GM19328 (cell line): ENCODE data around the gene DQX1.

Experiments used
- ATAC-seq: cut with Tn5 transposase; IDR thresholded peaks from one replicate; pipeline ENCODE4 v1.9.1; 2021; ENCODE audit warnings: mild to moderate bottlenecking, moderate library complexity; ENCODE audit not compliant: unreplicated experiment

The DQX1 gene

DNA sequence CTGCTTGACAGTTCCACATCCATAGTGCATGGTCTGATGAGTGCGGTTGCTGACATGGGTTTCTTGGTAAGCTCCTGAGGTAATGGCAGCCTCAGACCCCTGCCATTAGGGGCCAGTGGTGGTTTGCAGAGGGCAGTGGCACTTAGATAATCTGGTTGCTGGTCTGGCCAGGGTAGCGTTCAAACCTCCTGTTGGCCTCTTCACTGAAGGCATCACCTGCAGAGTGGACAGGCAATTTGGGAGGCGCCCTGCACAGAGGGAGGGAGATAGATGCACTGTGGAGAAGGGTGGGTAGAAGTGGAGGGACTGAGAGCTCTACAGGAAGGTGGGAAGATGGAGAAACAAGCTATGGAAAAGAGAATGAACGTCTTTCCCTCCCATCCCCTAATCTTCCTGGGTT is 7.4 kb upstream of the DQX1 start:
- no peak for ATAC-seq

DNA sequence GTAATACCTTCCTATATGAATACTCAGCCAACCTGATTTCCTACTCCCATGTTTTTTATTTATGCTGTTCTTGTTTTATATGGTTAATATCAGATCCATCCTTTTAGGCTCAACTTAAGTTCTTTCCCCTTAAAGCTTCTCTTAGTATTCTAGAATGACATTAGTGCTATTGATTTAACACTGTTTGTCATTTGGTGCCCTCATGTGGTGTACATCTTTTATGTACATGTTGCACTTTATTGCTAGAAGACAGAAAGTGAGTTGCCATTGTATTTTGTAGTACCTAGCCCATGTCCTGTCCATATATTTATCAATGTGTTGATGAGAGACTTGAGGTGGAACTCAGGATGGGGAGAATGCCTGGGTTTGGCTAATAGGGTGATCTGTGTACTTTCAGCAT is 6.2 kb upstream of the DQX1 start:
- no peak for ATAC-seq

DNA sequence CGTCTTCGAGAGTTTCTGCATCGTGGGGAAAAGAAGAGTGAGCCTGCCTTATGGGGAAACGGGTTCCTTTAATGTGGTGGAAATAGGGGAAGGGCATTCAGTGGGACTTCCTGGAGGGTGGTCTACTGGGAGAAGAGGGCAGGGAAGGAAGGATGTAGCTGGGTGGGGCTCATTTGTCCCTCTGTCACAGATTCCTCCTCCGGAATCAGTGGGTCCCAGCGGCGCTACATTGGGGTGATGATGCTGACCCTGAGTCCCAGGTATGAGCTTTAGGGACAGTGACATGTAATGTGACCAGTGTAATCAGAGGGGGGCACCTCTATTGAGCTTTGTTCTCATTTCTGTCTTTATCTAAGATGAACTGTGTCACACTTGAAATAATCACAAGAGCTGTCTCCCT is 5.6 kb upstream of the DQX1 start:
- ATAC-seq, result no peak

DNA sequence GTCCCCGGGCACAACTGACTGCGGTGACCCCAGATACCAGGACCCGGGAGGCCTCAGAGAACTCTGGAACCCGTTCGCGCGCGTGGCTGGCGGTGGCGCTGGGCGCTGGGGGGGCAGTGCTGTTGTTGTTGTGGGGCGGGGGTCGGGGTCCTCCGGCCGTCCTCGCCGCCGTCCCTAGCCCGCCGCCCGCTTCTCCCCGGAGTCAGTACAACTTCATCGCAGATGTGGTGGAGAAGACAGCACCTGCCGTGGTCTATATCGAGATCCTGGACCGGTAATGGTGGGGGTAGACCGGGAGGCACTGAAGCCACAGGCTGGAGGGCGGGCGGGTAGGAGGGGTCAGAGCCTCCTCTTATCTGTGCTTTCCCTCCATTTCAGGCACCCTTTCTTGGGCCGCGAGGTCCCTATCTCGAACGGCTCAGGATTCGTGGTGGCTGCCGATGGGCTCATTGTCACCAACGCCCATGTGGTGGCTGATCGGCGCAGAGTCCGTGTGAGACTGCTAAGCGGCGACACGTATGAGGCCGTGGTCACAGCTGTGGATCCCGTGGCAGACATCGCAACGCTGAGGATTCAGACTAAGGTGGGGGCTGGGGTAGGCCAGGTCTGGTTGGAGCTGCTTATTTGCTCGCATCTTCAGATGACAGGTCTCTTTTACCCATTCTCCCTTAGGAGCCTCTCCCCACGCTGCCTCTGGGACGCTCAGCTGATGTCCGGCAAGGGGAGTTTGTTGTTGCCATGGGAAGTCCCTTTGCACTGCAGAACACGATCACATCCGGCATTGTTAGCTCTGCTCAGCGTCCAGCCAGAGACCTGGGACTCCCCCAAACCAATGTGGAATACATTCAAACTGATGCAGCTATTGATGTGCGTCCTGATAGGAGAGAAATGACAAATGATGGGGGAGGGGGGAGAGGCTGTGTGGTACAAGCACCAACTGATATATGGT is 4.5 kb upstream of the DQX1 start:
- ATAC-seq, result no peak

DNA sequence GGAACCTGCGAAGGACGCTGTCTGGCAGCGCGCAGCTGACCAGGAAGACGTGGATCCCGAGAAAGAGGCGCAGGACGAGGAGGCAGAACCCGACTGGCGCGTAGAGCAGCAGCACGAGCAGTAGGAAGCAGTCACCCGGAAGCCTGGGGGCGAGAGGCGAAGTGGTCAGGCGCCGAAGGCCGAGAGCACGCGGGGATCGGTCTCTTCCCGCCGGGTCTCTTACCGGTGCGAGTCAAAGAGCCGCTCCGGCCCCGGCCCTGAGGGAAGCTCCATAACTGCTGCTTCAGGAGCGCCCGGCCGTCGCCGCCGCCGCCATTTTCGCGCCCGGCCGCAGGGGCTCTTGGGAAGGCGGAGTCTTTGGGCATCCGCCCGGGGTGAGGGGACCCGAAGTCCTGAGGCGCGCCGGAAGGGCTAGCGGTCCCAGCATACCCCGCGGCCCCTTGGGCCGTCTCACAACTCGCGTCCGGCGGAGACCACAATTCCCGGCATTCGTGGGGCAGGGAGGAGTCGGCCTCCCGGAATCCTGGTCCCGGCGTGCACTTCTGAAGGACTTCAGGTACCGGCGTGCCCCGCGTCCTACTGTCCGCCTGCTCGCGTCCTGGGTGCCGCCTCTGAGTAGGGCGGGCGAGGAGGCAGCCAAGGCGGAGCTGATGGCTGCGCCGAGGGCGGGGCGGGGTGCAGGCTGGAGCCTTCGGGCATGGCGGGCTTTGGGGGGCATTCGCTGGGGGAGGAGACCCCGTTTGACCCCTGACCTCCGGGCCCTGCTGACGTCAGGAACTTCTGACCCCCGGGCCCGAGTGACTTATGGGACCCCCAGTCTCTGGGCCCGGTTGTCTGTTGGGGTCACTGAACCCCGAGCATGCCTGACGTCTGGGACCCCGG is 3.6 kb upstream of the DQX1 start, which contains the start of the genes AUP1 and HTRA2:
TSS of gene AUP1 (minus strand) at position 350 of the 882 bp plus-strand sequence. CDS start at position 273, 77 bp downstream.
TSS of gene HTRA2 (plus strand) at position 577 of the 882 bp plus-strand sequence. CDS start at position 651, 74 bp downstream.
- peak; percentile 83 for ATAC-seq

DNA sequence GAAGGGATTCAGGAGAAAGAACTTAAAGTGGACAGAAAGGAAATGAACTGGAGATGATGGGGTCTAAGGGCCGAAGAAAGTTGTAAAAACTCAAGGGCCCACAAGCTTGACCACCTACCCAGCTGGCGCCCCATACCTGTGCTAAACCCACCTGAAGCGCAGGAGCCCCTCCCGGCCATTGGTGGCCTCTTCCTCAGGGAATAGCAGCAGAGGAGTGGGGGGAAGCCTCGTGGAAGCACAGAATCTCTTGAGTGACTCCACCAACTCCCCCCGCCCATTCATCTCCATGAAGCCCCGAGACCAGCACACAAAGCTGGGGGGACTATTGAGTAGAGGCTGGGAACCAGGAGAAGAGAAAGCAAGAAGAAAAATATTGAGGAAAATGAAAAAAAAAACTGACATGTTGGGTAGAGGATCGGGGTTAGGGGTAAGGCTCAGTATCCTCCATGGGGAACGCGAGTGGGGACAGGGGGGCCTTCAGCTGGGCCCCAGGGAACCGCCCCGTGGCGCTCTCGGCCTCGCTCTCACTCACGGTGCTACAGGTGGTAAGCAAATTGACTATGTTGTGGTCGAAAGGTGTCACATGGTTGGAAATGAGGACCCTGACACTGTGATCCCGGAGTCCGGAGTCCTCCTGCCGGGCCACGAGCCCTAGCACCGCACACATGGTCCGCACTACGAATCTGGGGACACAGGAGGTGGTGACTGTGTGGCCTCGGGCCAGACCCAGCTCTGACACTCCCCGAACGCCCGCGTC is 2.7 kb upstream of the DQX1 start:
- ATAC-seq, result no peak

DNA sequence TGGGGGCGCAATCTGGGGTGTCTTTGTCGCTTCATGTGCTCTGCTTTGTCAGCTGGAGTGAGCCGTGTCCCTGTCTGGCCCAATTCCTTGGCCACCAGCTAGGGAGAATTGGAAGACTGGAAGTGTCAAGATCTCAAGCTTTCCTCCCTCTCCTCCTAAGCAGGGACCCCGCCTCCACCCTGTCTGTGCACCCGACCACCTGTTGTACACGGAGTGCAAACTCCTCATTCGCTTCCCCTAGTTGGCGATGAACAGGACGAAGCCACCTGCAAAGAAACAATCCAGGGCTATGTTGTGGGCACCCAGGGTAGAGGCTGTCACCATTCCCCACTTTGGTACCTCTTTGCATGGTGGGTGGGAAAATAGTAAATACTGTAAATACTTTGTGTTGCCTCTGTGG is 1.7 kb upstream of the DQX1 start:
- ATAC-seq, result no peak

DNA sequence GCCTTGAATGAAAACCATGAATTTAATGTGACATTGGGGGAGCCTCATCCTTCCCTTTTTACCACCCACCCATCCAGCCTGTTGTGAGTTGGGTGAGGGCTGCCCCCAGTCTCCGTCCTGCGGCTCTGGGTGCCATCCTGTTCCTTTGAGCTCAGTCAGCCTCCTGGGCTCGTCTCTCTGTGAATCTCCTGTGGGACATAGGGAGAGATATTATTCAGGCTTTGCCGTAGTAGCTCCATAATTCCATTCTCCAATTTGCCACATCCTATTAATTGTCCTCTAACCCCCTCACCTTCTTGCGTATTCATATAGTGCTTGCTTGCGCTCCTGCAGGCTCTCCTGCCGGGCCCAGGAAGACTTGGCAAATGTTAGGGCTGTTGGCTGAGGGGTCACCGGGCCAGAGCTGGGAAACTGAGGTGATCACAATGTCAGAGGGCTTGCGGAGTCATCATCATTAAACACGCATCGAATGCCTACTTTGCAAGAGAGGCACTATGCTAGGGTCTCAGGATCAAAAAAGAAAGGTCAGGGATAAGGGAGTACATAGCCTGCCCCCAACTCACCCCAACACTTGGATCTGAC is 709 bp upstream of the DQX1 start:
- no peak for ATAC-seq

DNA sequence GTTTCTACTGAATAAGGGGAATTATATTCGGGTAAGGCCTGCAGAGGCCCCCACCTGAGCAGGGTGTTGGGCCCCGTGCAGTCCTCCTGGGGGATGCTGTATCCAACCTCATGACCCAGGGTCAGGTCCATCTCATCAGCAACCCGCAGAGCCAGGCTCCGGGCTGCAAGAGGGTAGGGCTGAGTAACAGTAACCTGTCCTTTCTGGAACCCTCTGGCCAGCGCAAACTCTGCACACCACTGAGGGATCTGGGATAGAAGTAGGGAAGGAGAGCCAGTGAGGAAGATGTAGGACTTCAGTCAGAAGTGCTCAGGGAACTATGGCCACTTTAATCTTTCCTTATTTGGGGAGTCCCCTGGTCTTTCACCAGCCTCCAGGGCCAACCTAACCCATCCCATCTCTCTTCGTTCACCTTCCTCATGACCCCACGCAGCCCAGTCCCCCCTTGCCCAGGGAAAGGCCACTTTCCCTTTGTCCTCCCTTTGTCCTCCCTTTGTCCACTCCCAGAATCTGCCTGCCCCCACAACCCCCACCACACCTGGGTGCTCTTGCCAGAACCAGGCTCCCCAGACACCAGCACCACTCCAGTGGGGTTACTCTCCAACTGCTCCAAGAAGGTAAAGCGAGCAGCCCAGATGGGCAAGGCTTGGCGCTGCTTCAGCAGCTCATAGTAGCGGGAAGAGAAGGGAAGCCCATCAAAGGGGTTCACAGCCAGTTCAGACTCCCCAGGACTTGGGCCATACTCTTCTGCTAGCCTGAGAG is 895 bp downstream of the DQX1 start:
- ATAC-seq, result no peak

DNA sequence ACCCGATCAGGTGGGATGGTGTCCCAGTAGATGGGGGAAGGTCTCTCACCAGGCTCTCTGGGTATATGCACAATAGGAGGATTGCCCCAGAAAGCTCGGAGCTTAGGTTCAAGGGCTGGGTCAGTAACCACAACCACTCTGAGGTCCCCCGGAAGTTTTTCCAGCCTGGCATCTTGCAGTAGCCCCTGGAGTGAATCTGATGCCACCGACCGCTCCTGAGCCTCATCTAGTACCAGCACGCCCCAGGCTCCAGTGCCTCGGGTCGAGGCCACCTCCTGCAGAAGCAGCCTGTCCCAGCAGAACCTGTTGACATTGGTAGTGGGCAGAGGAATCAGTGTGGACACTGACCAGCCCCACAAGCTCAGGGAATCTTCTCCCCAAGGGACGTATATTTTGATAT is 2.0 kb downstream of the DQX1 start:
- no peak for ATAC-seq

DNA sequence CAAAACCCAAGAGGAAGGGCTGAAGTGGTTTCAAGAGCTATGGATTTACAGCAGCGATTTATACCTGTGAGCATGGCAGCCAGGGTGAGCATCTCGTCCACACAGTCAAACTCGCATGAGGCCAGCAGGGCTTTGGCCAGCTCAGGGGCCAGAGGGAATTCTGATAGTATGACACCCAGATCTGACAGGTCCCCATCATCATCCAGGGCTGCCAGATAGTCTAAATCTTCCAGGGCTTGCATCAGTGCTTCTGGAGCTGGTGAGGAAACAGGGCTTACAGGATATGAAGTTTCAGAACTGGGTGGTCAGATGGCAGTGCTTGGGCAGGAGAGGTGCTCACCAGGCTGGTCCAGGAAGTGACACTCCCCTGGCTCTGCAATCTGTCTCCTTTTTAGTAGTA is 3.5 kb downstream of the DQX1 start:
- no peak for ATAC-seq

DNA sequence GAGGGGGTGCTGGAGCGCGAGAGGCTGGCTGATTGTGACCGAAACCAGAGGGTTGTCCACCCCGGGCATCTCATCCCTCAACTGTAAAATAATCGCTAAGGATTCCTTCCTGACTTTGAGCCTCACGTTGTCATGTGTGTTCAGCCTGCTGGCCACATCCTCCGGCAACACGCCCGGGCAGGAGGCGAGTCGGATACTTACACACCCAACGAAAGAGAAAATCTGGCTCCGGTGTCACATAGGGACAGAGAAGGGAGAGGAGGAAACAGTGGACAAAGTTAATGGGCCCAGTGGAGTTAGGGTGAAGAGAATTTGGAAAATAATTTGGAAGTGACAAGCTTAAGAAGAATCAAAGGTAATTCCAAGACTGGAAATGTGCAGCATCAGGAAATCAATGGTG is 9.4 kb downstream of the DQX1 start:
- ATAC-seq, result no peak

DNA sequence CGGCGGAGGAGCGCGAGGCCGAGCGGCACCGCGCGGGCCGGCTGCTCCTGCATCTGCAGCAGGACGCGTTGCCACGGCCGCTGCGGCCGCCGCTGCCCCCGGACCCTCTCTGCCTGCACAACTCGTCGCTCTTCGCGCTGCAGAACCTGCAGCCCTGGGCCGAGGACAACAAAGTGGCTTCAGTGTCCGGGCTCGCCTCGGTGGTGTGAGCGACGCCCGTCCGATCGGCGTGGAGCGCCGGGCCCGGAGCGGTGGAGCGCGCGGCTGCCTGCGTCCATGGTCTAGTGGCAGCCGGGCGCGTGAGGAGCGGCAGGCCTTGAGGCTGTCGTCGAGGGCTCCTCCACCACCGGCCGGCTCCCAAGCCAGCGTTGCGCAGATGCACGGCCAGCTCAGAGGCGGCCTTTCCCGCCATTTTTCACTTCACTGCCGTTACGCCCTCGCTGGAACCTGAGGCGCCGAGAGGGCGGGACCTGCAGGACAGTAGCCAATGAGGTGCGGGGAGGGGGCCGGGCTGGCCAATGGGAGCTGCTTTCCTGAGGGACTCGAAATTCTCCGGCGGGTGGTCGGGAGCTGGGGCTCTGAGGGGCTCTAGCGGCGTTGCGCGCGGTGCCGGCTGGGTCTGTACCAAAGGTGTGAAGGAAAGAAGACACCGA is 9.9 kb downstream of the DQX1 start:
- no peak for ATAC-seq

DNA sequence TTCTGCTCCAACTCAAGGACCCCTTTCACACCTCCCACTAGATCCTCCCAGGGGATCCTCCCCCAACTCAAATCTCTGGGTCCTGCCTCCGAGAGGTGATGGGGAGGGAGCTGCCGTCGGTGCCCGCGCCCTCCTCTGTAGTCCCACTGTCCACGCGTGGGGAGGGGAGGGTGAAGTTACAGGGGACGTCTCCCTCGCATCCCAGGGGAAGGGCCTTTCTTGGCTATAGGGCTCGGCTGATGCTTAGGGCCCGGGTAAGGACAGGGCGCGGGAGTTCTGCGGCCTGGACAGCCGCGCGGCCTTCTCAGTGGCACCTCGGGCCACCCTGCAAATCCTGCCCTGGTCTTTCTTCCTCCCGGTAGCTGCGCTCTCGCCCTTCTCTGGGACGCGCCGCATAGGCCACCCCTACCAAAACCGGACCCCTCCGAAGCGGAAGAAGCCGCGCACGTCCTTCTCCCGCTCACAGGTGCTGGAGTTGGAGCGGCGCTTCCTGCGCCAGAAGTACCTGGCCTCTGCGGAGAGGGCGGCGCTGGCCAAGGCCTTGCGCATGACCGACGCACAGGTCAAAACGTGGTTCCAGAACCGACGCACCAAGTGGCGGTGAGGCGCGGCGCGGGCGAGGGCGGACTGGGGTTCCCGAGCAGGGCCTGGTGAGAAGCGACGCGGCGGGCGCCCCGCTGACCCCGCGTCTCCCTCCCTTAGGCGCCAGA is 10.6 kb downstream of the DQX1 start:
- ATAC-seq, result no peak

DNA sequence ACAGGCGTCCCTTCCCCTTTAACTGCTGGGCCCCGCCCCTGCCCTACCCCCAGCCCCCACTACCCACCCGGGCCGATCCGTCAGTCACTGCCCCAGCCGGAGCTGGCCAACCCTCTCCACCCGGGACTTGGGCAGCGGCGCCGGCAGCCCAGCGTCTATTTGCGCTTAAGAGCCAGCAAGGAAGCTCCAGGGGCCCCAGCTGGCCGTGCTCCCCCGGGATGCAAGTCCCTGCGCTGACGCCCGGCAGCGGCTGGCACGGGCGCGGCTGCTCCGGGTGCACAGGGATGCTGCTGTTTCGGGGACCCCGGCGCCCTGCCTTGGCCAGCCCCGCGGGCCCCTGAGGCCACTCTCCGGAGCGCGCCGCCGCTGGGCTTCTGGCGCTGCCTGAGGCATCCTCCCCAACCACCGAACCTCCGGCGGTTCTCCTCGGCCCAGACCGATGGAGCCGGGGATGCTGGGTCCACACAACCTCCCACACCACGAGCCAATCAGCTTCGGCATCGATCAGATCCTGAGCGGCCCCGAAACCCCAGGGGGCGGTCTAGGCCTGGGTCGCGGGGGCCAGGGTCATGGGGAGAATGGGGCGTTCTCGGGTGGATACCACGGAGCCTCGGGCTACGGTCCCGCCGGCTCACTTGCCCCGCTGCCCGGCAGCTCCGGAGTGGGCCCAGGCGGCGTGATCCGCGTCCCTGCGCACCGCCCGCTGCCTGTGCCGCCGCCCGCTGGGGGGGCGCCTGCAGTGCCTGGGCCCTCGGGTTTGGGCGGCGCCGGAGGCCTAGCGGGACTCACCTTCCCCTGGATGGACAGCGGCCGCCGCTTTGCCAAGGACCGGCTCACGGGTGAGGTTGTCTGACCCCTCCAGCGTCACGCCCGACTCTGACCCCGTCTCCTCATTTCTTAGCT is 11.4 kb downstream of the DQX1 start, which contains the start of gene TLX2:
TSS of gene TLX2 (plus strand) at position 83 of the 903 bp plus-strand sequence. CDS start at position 440, 357 bp downstream.
- ATAC-seq, result no peak

DNA sequence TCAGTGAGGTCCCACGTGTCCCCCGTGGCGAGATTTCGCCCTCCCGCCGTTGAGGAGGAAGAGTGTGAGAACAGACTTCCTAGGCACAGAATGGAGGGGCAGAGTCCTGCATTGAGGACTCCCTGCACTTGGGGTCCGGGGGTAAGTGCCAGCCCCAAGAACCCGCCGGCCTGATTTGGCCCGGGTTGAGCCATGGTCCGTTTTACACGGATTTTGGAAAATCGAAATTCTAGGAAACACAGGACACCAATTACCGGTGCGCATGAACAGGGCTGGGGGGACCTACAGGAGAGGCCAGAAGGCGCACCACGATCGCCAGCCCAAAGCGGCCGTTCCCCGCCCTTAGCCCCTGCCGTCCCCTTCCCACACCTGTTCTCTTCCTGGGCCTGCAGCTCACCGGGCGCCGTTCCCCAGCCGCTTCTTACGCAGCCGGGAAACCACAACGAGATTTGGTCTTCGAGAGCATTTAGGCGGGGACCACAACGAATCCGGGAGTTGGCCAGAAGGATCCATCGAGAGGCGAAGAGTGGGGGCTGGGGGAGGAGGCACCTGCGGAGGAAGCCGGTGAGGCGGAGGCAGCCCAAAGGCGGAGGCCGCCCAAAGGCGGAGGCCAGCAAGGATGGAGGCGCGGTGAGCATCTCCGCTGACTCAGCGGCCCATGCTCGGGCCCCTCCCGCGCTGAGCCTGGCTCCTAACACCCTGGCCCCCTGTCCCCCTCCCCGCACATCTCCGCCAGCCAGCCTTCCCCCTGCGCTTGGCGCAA is 12.2 kb downstream of the DQX1 start:
- ATAC-seq, result no peak
